Activated CD4-positive, alpha-beta T cell treated with anti-CD3 and anti-CD28 coated beads, Interleukin-2, amount 10 ng/mL, durations not matched to agents 7 days and 5 days (primary cell): ENCODE measurements around the gene GRB14. TPM values are rescaled to one million over a fixed set of nuclear protein-coding genes. Genes with fewer than 3 reads are reported as not detected.
"Not testable (repeated sequence)": the region's sequence is repeated elsewhere in the genome, so short reads cannot be mapped to it uniquely, and the experiment has no call there.

Experiments used
- CTCF ChIA-PET: fragments of 350-600 bp; sonication (Branson Sonifier 250); formaldehyde crosslinking; loops from one replicate; lab custom pipeline; 2021; ENCODE audit warnings: antibody characterized with exemption; lab: Charles Lee
- POLR2A ChIA-PET: fragments of 350-600 bp; sonication (Branson Sonifier 250); formaldehyde crosslinking; loops from one replicate; lab custom pipeline; 2021; ENCODE audit warnings: antibody characterized with exemption; lab: Charles Lee
- DNase-seq: peaks from one replicate; pipeline ENCODE4 v3.0.0-alpha.2; 2020
- H3K27ac Mint-ChIP-seq: one replicate; pipeline ENCODE4 v1.8.0; 2021; ENCODE audit warnings: mild to moderate bottlenecking, moderate library complexity, mixed read lengths
- H3K27me3 Mint-ChIP-seq: one replicate; pipeline ENCODE4 v1.8.0; 2021; ENCODE audit warnings: mixed read lengths
- H3K36me3 Mint-ChIP-seq: one replicate; pipeline ENCODE4 v1.8.0; 2021; ENCODE audit warnings: low read depth, mixed read lengths
- H3K4me1 Mint-ChIP-seq: one replicate; pipeline ENCODE4 v1.8.0; 2021; ENCODE audit warnings: mixed read lengths
- H3K4me3 Mint-ChIP-seq: one replicate; pipeline ENCODE4 v1.8.0; 2021; ENCODE audit warnings: mild to moderate bottlenecking, moderate library complexity, mixed read lengths
- H3K9me3 Mint-ChIP-seq: one replicate; pipeline ENCODE4 v1.8.0; 2021; ENCODE audit warnings: mixed read lengths
- total RNA-seq, 2 experiments: library from RNA; stranded (reverse); gene quantifications; one replicate each; pipeline ENCODE4 v1.2.3, GENCODE V29; 2021

GRB14 gene
- total RNA-seq, 2 experiments from 2014 or later = not detected

- DNase-seq = no peak
- Mint-ChIP-seq H3K4me1 (no peaks in the 10 kb centered on the region), H3K9me3 (no peaks in the 10 kb centered on the region), H3K27ac (no peak overlapping the region), H3K27me3 (no peaks in the 10 kb centered on the region), H3K4me3 (no peak overlapping the region), H3K36me3 (no peaks in the 10 kb centered on the region)
- ChIA-PET CTCF (no interaction called here), POLR2A (no interaction called here)
Measured at GRCh38 chr2:164561991-164562390, 59.3 kb downstream of the GRB14 start.

GRCh38 chr2:164561416-164561815, 59.9 kb downstream of the GRB14 start:
- no peaks in the 10 kb centered on the region for H3K36me3 Mint-ChIP-seq
- POLR2A ChIA-PET = no interaction called here
- no peaks in the 10 kb centered on the region for H3K27me3 Mint-ChIP-seq
- no peaks in the 10 kb centered on the region for H3K9me3 Mint-ChIP-seq
- H3K4me3 Mint-ChIP-seq = no peak overlapping the region
- no peak overlapping the region for H3K27ac Mint-ChIP-seq
- CTCF ChIA-PET = no interaction called here
- H3K4me1 Mint-ChIP-seq = no peaks in the 10 kb centered on the region
- DNase-seq = no peak

GRCh38 chr2:164560902-164561301, 60.4 kb downstream of the GRB14 start:
- ChIA-PET CTCF (no interaction called here), POLR2A (no interaction called here)
- no peak overlapping the region for H3K27ac Mint-ChIP-seq
- H3K4me1 Mint-ChIP-seq = no peaks in the 10 kb centered on the region
- no peaks in the 10 kb centered on the region for H3K27me3 Mint-ChIP-seq
- no peaks in the 10 kb centered on the region for H3K9me3 Mint-ChIP-seq
- no peak overlapping the region for H3K4me3 Mint-ChIP-seq
- DNase-seq = no peak
- H3K36me3 Mint-ChIP-seq = no peaks in the 10 kb centered on the region

- H3K36me3 Mint-ChIP-seq = no peaks in the 10 kb centered on the region
- no peaks in the 10 kb centered on the region for H3K4me1 Mint-ChIP-seq
- ChIA-PET POLR2A (no interaction called here), CTCF (no interaction called here)
- no peak for DNase-seq
- no peaks in the 10 kb centered on the region for H3K9me3 Mint-ChIP-seq
- H3K27ac Mint-ChIP-seq = no peak overlapping the region
- no peak overlapping the region for H3K4me3 Mint-ChIP-seq
- H3K27me3 Mint-ChIP-seq = no peaks in the 10 kb centered on the region
Measured at GRCh38 chr2:164560181-164560792, 61.0 kb downstream of the GRB14 start.

- no peaks in the 10 kb centered on the region for H3K9me3 Mint-ChIP-seq
- no peaks in the 10 kb centered on the region for H3K4me1 Mint-ChIP-seq
- ChIA-PET CTCF (no interaction called here), POLR2A (no interaction called here)
- no peaks in the 10 kb centered on the region for H3K36me3 Mint-ChIP-seq
- H3K27ac Mint-ChIP-seq = no peak overlapping the region
- H3K27me3 Mint-ChIP-seq = no peaks in the 10 kb centered on the region
- no peak overlapping the region for H3K4me3 Mint-ChIP-seq
- no peak for DNase-seq
Measured at GRCh38 chr2:164558450-164558849, 62.8 kb downstream of the GRB14 start.

- Mint-ChIP-seq H3K27ac (no peak overlapping the region), H3K27me3 (no peaks in the 10 kb centered on the region), H3K4me1 (no peaks in the 10 kb centered on the region), H3K9me3 (no peaks in the 10 kb centered on the region), H3K4me3 (no peak overlapping the region), H3K36me3 (no peaks in the 10 kb centered on the region)
- CTCF ChIA-PET = no interaction called here
- no peak for DNase-seq
- POLR2A ChIA-PET = no interaction called here
Measured at GRCh38 chr2:164554487-164554886, 66.8 kb downstream of the GRB14 start.

- peaks cover 3% of the 10 kb centered on the region for H3K9me3 Mint-ChIP-seq
- no peaks in the 10 kb centered on the region for H3K4me1 Mint-ChIP-seq
- no peak overlapping the region for H3K27ac Mint-ChIP-seq
- H3K36me3 Mint-ChIP-seq = no peaks in the 10 kb centered on the region
- no peaks in the 10 kb centered on the region for H3K27me3 Mint-ChIP-seq
- no peak for DNase-seq
- ChIA-PET CTCF (no interaction called here), POLR2A (no interaction called here)
- no peak overlapping the region for H3K4me3 Mint-ChIP-seq
Measured at GRCh38 chr2:164551519-164551918, 69.8 kb downstream of the GRB14 start.

GRCh38 chr2:164549705-164550104, 71.6 kb downstream of the GRB14 start:
- DNase-seq, POLR2A ChIA-PET, H3K9me3 Mint-ChIP-seq, H3K27ac Mint-ChIP-seq, H3K36me3 Mint-ChIP-seq, CTCF ChIA-PET, H3K4me3 Mint-ChIP-seq, H3K27me3 Mint-ChIP-seq, H3K4me1 Mint-ChIP-seq: not testable (repeated sequence)

GRCh38 chr2:164545484-164545883, 75.8 kb downstream of the GRB14 start:
- Mint-ChIP-seq H3K9me3 (peaks cover 9% of the 10 kb centered on the region), H3K4me1 (peaks cover 7% of the 10 kb centered on the region), H3K27ac (no peak overlapping the region), H3K27me3 (no peaks in the 10 kb centered on the region), H3K36me3 (no peaks in the 10 kb centered on the region), H3K4me3 (no peak overlapping the region)
- ChIA-PET CTCF (no interaction called here), POLR2A (no interaction called here)
- no peak for DNase-seq

GRCh38 chr2:164542581-164543021, 78.7 kb downstream of the GRB14 start:
- POLR2A ChIA-PET = no interaction called here
- DNase-seq = no peak
- CTCF ChIA-PET = interaction anchor here (0.6 kb wide), 1 partner anchor 1300 kb away, joined by 3 read pairs; no protein-coding TSS in a partner anchor

GRCh38 chr2:164538240-164538866, 82.9 kb downstream of the GRB14 start:
- no peaks in the 10 kb centered on the region for H3K4me1 Mint-ChIP-seq
- no peaks in the 10 kb centered on the region for H3K9me3 Mint-ChIP-seq
- no peaks in the 10 kb centered on the region for H3K36me3 Mint-ChIP-seq
- no peak overlapping the region for H3K4me3 Mint-ChIP-seq
- H3K27ac Mint-ChIP-seq = no peak overlapping the region
- DNase-seq = no peak
- ChIA-PET CTCF (no interaction called here), POLR2A (no interaction called here)
- no peaks in the 10 kb centered on the region for H3K27me3 Mint-ChIP-seq

More at GRCh38 chr2:164542581-164543021, 78.7 kb downstream of the GRB14 start:
- Mint-ChIP-seq H3K9me3 (peaks cover 9% of the 10 kb centered on the region), H3K36me3 (no peaks in the 10 kb centered on the region), H3K27ac (no peak overlapping the region), H3K4me3 (no peak overlapping the region), H3K4me1 (peaks cover 7% of the 10 kb centered on the region), H3K27me3 (no peaks in the 10 kb centered on the region)

GRCh38 chr2:164535280-164536025, 85.8 kb downstream of the GRB14 start:
- no peak for DNase-seq
- Mint-ChIP-seq H3K27me3 (no peaks in the 10 kb centered on the region), H3K27ac (no peak overlapping the region), H3K9me3 (no peaks in the 10 kb centered on the region), H3K4me1 (no peaks in the 10 kb centered on the region), H3K36me3 (no peaks in the 10 kb centered on the region), H3K4me3 (no peak overlapping the region)
- POLR2A ChIA-PET = no interaction called here
- CTCF ChIA-PET = no interaction called here

- Mint-ChIP-seq H3K27ac (no peak overlapping the region), H3K4me1 (no peaks in the 10 kb centered on the region), H3K9me3 (no peaks in the 10 kb centered on the region), H3K4me3 (no peak overlapping the region), H3K36me3 (no peaks in the 10 kb centered on the region), H3K27me3 (no peaks in the 10 kb centered on the region)
- CTCF ChIA-PET = interaction anchor here (1.5 kb wide), 1 partner anchor 9 kb away, joined by 3 read pairs; no protein-coding TSS in a partner anchor
- POLR2A ChIA-PET = no interaction called here
- DNase-seq = no peak
Measured at GRCh38 chr2:164530464-164530863, 90.8 kb downstream of the GRB14 start.
